Liver (tissue), 9 donors: ENCODE data around the gene SLMAP. TPM values are rescaled to one million over a fixed set of nuclear protein-coding genes. Genes with fewer than 3 reads are reported as not detected.

Experiments used
- DNase-seq: peaks from one replicate; pipeline ENCODE4 v3.0.0-alpha.2; 2017; ENCODE audit warnings: low spot score
- H3K27ac ChIP-seq, 2 donors: one replicate each; pipeline ENCODE4 v1.7.0; 2013; ENCODE audit warnings: inconsistent platforms in 2 of 2, low read length in 2 of 2, control low read depth in 1 of 2, low read depth in 1 of 2, mild to moderate bottlenecking in 1 of 2
- H3K27me3 ChIP-seq, 4 donors: one replicate each; pipeline versions ENCODE4 v1.6.1 to v1.7.0; 2013; ENCODE audit warnings: low read length in 3 of 4, inconsistent platforms in 1 of 4, mild to moderate bottlenecking in 1 of 4, moderate library complexity in 1 of 4; ENCODE audit not compliant: control insufficient read depth in 4 of 4, insufficient read depth in 4 of 4
- H3K36me3 ChIP-seq, 4 donors: one replicate each; pipeline versions ENCODE4 v1.6.1 to v1.7.0; 2013; ENCODE audit warnings: low read length in 3 of 4, mild to moderate bottlenecking in 3 of 4, low read depth in 1 of 4, moderate library complexity in 1 of 4; ENCODE audit not compliant: control insufficient read depth in 4 of 4, insufficient read depth in 3 of 4
- H3K4me1 ChIP-seq, 4 donors: one replicate each; pipeline versions ENCODE4 v1.6.1 to v1.7.0; 2013; ENCODE audit warnings: low read length in 3 of 4, mild to moderate bottlenecking in 3 of 4, moderate library complexity in 1 of 4; ENCODE audit not compliant: control insufficient read depth in 4 of 4, insufficient read depth in 4 of 4
- H3K4me3 ChIP-seq, 3 donors: one replicate each; pipeline versions ENCODE4 v1.6.1 to v1.7.0; 2013; ENCODE audit warnings: low read length in 3 of 3, control low read depth in 1 of 3, low read depth in 1 of 3, mild to moderate bottlenecking in 1 of 3
- H3K9ac ChIP-seq, 2 donors: one replicate each; pipeline ENCODE4 v1.7.0; 2013; ENCODE audit warnings: low read length in 2 of 2, mild to moderate bottlenecking in 2 of 2, moderate library complexity in 2 of 2, control low read depth in 1 of 2, low read depth in 1 of 2
- H3K9me3 ChIP-seq, 4 donors: one replicate each; pipeline versions ENCODE4 v1.6.1 to v1.7.0; 2013; ENCODE audit warnings: low read length in 3 of 4; ENCODE audit not compliant: control insufficient read depth in 4 of 4
- ATF3 ChIP-seq: IDR thresholded peaks from 2 replicates; pipeline ENCODE4 v1.6.1; 2016; ENCODE audit warnings: antibody characterized with exemption
- CTCF ChIP-seq: fragments of 150-350 bp; IDR thresholded peaks from 2 replicates; pipeline ENCODE4 v1.5.1; 2017; ENCODE audit warnings: improper control_type of control experiment, low read depth, low read length; ENCODE audit not compliant: missing input control
- FOXA1 ChIP-seq: IDR thresholded peaks from 2 replicates; pipeline ENCODE4 v1.6.1; 2016; ENCODE audit warnings: antibody characterized with exemption
- FOXA2 ChIP-seq: IDR thresholded peaks from 2 replicates; pipeline ENCODE4 v1.6.1; 2016; ENCODE audit warnings: antibody characterized with exemption
- GABPA ChIP-seq, 2 donors: IDR thresholded peaks in 1 of 2; conservative IDR thresholded peaks in 1 of 2; 2 replicates each; pipeline ENCODE4 v1.6.1; 2016; ENCODE audit warnings: antibody characterized with exemption in 2 of 2, mild to moderate bottlenecking in 1 of 2, moderate library complexity in 1 of 2
- HNF4G ChIP-seq: IDR thresholded peaks from 2 replicates; pipeline ENCODE4 v1.6.1; 2016; ENCODE audit warnings: antibody characterized with exemption
- NR2F2 ChIP-seq: IDR thresholded peaks from 2 replicates; pipeline ENCODE4 v1.6.1; 2016; ENCODE audit warnings: antibody characterized with exemption
- REST ChIP-seq: IDR thresholded peaks from 2 replicates; pipeline ENCODE4 v1.6.1; 2016; ENCODE audit warnings: antibody characterized with exemption, mild to moderate bottlenecking
- RXRA ChIP-seq, 2 donors: IDR thresholded peaks; 2 replicates each; pipeline ENCODE4 v1.6.1; 2017 to 2018; ENCODE audit warnings: antibody characterized with exemption in 2 of 2, mild to moderate bottlenecking in 1 of 2
- TAF1 ChIP-seq: conservative IDR thresholded peaks from 2 replicates; pipeline ENCODE4 v1.6.1; 2016; ENCODE audit warnings: antibody characterized with exemption, mild to moderate bottlenecking
- ZBTB33 ChIP-seq: IDR thresholded peaks from 2 replicates; pipeline ENCODE4 v1.6.1; 2016; ENCODE audit warnings: antibody characterized with exemption
- WGBS: extraction: QIAGEN DNeasy Blood & Tissue Kit; methylation state at CpG from one replicate; pipeline ENCODE4 v1.1.7; 2013; 5-methylcytosine and 5-hydroxymethylcytosine counted together
- polyA plus RNA-seq, 2 donors: library from polyadenylated mRNA; stranded (reverse) in 1 of 2; unstranded in 1 of 2; fragments of 200-250 nt in 1 of 2; fragments of >200 nt in 1 of 2; fragmentation: Nextera tagmentation in 1 of 2; extraction: Ambion mirVana in 1 of 2; gene quantifications; one replicate each; pipeline versions ENCODE4 v1.2.1 to v1.2.3, GENCODE V29; 2013 to 2015
- total RNA-seq, 2 donors: library from RNA; depleted of rRNA; stranded (reverse); fragments of >200 nt; gene quantifications; one replicate each; pipeline ENCODE4 v1.2.3, GENCODE V29; 2014
- donor health status: healthy.
- donor health status: healthy.
- donor health status: healthy.
- donor health status: healthy.
- donor health status: healthy.

SLMAP gene
- total and polyA plus RNA-seq, 4 donors: 10.2 to 37.8 (median 19.4) TPM

- peaks cover 5 to 13% (median 7%) of the 10 kb centered on the region in 4 donors for H3K4me1 ChIP-seq
These were observed 38.4 kb downstream of the SLMAP start for GRCh38 chr3:57794501-57794900.

More at GRCh38 chr3:57794501-57794900, 38.4 kb downstream of the SLMAP start:
- Histone ChIP-seq H3K9ac (no peak overlapping the region), H3K36me3 (no peaks in the 10 kb centered on the region), H3K27ac (no peak overlapping the region), H3K4me3 (no peak overlapping the region), H3K9me3 (no peaks in the 10 kb centered on the region), H3K27me3 (no peaks in the 10 kb centered on the region)
- DNase-seq: no peak
- 97% methylated on average over 4 of the region's 4 CpGs for WGBS
- no peak for TF ChIP-seq CTCF
- TF ChIP-seq GABPA (IDR thresholded peaks at IDR 0.05 in 1 of 2, conservative IDR thresholded peaks at IDR 0.05 in 1 of 2): no peak
- no peak for TF ChIP-seq FOXA1
- no peak for TF ChIP-seq RXRA (IDR thresholded peaks at IDR 0.05)
- TF ChIP-seq REST: no peak
- no peak for TF ChIP-seq NR2F2
- TF ChIP-seq ZBTB33: no peak
- TF ChIP-seq FOXA2: no peak
- TF ChIP-seq ATF3: no peak
- no peak for TF ChIP-seq HNF4G
- TF ChIP-seq TAF1: no peak
